ENCODE results near the gene PALM3. TPM values are rescaled to one million over a fixed set of nuclear protein-coding genes. Genes with fewer than 3 reads are reported as not detected.

Gene PALM3
- total and polyA plus RNA-seq, 2 donors (not counting 3 experiments of a cell fraction or from before 2014, with no cell fraction given): 0.08 to 0.31 TPM

DNA sequence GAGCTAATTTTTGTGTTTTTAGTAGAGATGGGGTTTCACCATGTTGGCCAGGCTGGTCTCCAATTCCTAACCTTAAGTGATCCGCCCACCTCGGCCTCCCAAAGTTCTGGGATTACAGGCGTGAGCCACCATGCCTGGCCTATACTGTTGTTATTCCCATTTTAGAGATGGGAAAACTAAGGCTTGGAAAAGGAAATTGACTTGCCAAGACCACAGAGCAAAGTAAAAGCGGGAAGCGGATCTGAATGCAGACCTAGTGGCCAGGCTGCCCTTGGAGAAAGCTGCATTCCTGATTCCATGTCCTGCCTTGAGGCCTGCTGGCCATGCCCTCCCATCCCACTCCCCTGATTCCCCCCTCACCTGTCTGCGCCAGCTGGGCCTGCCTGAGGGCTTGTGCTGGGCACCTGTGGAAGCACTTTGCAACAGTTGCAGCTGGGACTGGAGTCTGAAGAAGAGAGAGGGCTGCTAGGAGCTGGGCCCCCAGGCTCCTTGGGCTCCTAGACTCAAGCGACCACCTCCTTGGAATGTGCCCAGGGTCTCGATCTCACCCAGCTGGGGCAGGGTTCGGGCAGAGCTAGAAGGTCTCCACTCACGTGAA, 5.7 kb downstream of the PALM3 start:
- dilution Hi-C loops (cut with MboI; ENCODE audit: extremely low pct_ligation_motif_present, low sequenced_read_pairs): no loop called here

More for the DNA sequence above, 5.7 kb downstream of the PALM3 start:
- H3K4me1 ChIP-seq (ENCODE audit: control insufficient read depth, extremely low read depth, insufficient read depth, low read length): no peaks in the 10 kb centered on the region
- FAIRE-seq (no peak), DNase-seq (ENCODE audit: low read depth, low spot score) (no peak)
- no TSS peak for BruUV-seq (replicated peaks)
- H3K79me2 ChIP-seq (ENCODE audit: control insufficient read depth, insufficient read depth, low read length): no peaks in the 10 kb centered on the region
- H3K9me3 ChIP-seq (replicated peaks; ENCODE audit: control insufficient read depth, insufficient read depth, low read length): no peaks in the 10 kb centered on the region
- ChIA-PET POLR2A (interaction anchor here (0.6 kb wide), 1 partner anchor 155 kb away, joined by 3 read pairs; no protein-coding TSS in a partner anchor), CTCF (interaction anchor here (0.9 to 4.6 kb wide), 4 partner anchors 12 to 178 kb away, joined by 3 to 24 read pairs (median 4); partner anchors contain the start of genes MISP3 and NANOS3)
- H3K9ac ChIP-seq (replicated peaks; ENCODE audit: extremely low read depth, insufficient read depth, low read length): no peak overlapping the region
- H3K9me1 ChIP-seq (replicated peaks; ENCODE audit: control insufficient read depth, extremely low read depth, insufficient read depth, low read length): no peaks in the 10 kb centered on the region
- no peaks in the 10 kb centered on the region for H4K20me1 ChIP-seq (replicated peaks; ENCODE audit: control insufficient read depth, extremely low read depth, insufficient read depth, low read length)
- intact Hi-C loops (cut with micrococcal nuclease): loop anchor here (5.0 kb wide), 1 partner anchor 174 kb away; no protein-coding TSS in a partner anchor
- H3K4me2 ChIP-seq (ENCODE audit: insufficient read depth, low read length): no peak overlapping the region
- peaks cover 7 to 8% of the 10 kb centered on the region in 2 experiments for H3K27me3 ChIP-seq (ENCODE audit: control insufficient read depth in 2 of 2, insufficient read depth in 2 of 2, low read length in 2 of 2)
- H3K27ac ChIP-seq (ENCODE audit: insufficient read depth, low read depth, low read length): no peak overlapping the region
- no peaks in the 10 kb centered on the region for H3K36me3 ChIP-seq (ENCODE audit: control insufficient read depth in 2 of 2, extremely low read depth in 1 of 2, insufficient read depth in 2 of 2, low read length in 2 of 2)
- no peak overlapping the region for H3K4me3 ChIP-seq (replicated peaks in 1 of 3; ENCODE audit: insufficient read depth in 1 of 3, low read depth in 1 of 3, low read length in 3 of 3)
- TF ChIP-seq GATA2 (IDR thresholded peaks at IDR 0.05; ENCODE audit: insufficient read depth, insufficient read length, low read depth, low read length) (no peak), FOS (IDR thresholded peaks at IDR 0.05; ENCODE audit: borderline replicate concordance, insufficient read depth, low read length) (no peak), MAX (IDR thresholded peaks at IDR 0.05; ENCODE audit: insufficient read depth, insufficient read length) (no peak), MYC (IDR thresholded peaks at IDR 0.05; ENCODE audit: low read depth, low read length) (no peak), JUN (IDR thresholded peaks at IDR 0.05; ENCODE audit: borderline replicate concordance, insufficient read depth, insufficient read length, low read depth) (no peak), EZH2 (IDR thresholded peaks at IDR 0.05; ENCODE audit: borderline replicate concordance, low read depth, low read length, severe bottlenecking) (no peak), POLR2A (IDR thresholded peaks at IDR 0.05; ENCODE audit: low read depth, low read length) (no peak), POLR2AphosphoS5 (IDR thresholded peaks at IDR 0.05; ENCODE audit: insufficient read depth, low read depth, low read length) (no peak)
- TF ChIP-seq, protein P1, sequence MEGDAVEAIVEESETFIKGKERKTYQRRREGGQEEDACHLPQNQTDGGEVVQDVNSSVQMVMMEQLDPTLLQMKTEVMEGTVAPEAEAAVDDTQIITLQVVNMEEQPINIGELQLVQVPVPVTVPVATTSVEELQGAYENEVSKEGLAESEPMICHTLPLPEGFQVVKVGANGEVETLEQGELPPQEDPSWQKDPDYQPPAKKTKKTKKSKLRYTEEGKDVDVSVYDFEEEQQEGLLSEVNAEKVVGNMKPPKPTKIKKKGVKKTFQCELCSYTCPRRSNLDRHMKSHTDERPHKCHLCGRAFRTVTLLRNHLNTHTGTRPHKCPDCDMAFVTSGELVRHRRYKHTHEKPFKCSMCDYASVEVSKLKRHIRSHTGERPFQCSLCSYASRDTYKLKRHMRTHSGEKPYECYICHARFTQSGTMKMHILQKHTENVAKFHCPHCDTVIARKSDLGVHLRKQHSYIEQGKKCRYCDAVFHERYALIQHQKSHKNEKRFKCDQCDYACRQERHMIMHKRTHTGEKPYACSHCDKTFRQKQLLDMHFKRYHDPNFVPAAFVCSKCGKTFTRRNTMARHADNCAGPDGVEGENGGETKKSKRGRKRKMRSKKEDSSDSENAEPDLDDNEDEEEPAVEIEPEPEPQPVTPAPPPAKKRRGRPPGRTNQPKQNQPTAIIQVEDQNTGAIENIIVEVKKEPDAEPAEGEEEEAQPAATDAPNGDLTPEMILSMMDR (IDR thresholded peaks at IDR 0.05; ENCODE audit: extremely low read depth in 1 of 2, insufficient read depth in 1 of 2, low read depth in 1 of 2, low read length in 2 of 2): no peak
- H2AFZ ChIP-seq (ENCODE audit: low read depth, low read length): no peak overlapping the region

Data from endothelial cell of umbilical vein (primary cell).